NB4 (cell line): ENCODE measurements around the gene CHST9.
"Not testable (repeated sequence)": the region's sequence is repeated elsewhere in the genome, so short reads cannot be mapped to it uniquely, and the experiment has no call there.

Experiments
- DNase-seq: peaks from one replicate; pipeline ENCODE4 v3.0.0; 2010; ENCODE audit warnings: low read depth
- H3K4me3 ChIP-seq: one replicate; pipeline ENCODE4 v1.5.1; 2011; ENCODE audit warnings: mild to moderate bottlenecking, low read depth, low read length, moderate library complexity
- MYC ChIP-seq: IDR thresholded peaks from 2 replicates; pipeline ENCODE4 v1.6.1; 2011; ENCODE audit warnings: low read depth, low read length
- POLR2A ChIP-seq: IDR thresholded peaks from 2 replicates; pipeline ENCODE4 v1.6.1; 2011; ENCODE audit warnings: mild to moderate bottlenecking; ENCODE audit not compliant: insufficient read length; ENCODE audit errors: extremely low read depth
- TF ChIP-seq, protein P1 (sequence below): IDR thresholded peaks from one replicate; pipeline ENCODE4 v1.5.1; 2012; ENCODE audit warnings: low read depth, low read length
- TF ChIP-seq, protein P2 (sequence below): IDR thresholded peaks from 2 replicates; pipeline ENCODE4 v1.6.1; 2011; ENCODE audit warnings: low read depth, low read length

Gene CHST9

GRCh38 chr18:27178424-27178823, 6.7 kb downstream of the CHST9 start:
- H3K4me3 ChIP-seq = no peak overlapping the region
- DNase-seq = no peak
- TF ChIP-seq, protein P1, sequence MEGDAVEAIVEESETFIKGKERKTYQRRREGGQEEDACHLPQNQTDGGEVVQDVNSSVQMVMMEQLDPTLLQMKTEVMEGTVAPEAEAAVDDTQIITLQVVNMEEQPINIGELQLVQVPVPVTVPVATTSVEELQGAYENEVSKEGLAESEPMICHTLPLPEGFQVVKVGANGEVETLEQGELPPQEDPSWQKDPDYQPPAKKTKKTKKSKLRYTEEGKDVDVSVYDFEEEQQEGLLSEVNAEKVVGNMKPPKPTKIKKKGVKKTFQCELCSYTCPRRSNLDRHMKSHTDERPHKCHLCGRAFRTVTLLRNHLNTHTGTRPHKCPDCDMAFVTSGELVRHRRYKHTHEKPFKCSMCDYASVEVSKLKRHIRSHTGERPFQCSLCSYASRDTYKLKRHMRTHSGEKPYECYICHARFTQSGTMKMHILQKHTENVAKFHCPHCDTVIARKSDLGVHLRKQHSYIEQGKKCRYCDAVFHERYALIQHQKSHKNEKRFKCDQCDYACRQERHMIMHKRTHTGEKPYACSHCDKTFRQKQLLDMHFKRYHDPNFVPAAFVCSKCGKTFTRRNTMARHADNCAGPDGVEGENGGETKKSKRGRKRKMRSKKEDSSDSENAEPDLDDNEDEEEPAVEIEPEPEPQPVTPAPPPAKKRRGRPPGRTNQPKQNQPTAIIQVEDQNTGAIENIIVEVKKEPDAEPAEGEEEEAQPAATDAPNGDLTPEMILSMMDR = no peak
- TF ChIP-seq POLR2A = no peak
- TF ChIP-seq MYC = no peak
- TF ChIP-seq, protein P2, sequence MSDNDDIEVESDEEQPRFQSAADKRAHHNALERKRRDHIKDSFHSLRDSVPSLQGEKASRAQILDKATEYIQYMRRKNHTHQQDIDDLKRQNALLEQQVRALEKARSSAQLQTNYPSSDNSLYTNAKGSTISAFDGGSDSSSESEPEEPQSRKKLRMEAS = no peak

GRCh38 chr18:27175914-27176313, 9.2 kb downstream of the CHST9 start:
- DNase-seq = no peak
- no peak overlapping the region for H3K4me3 ChIP-seq
- TF ChIP-seq MYC (no peak), POLR2A (no peak)
- TF ChIP-seq, protein P2 = no peak
- TF ChIP-seq, protein P1 = no peak

- TF ChIP-seq MYC = no peak
- no peak for TF ChIP-seq POLR2A
- TF ChIP-seq, protein P1 = no peak
- TF ChIP-seq, protein P2 = no peak
- H3K4me3 ChIP-seq = no peak overlapping the region
- no peak for DNase-seq
These were observed 9.9 kb downstream of the CHST9 start for GRCh38 chr18:27175245-27175644.

GRCh38 chr18:27171993-27172392, 13.1 kb downstream of the CHST9 start:
- DNase-seq = no peak
- no peak overlapping the region for H3K4me3 ChIP-seq
- TF ChIP-seq POLR2A = no peak
- no peak for TF ChIP-seq MYC
- TF ChIP-seq, protein P2 = no peak
- TF ChIP-seq, protein P1 = no peak

DNA sequence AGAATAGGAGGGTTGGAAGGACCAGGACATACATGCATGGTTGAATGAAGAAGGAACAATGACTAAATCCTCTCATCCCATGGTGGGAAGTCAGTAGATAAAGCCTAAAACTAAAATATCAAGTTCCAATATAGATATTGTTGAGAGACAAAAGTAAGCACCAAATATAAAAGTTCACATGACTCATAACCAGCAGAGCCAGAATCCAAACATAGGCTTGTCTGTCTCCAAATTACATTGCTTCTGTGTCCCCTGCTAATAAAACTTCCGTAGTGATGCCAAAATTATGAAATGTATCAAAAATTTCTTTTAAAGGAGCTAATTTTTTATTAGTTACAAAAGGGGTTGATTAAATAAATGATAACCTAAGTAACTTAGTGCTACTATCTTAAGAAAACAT, 19.7 kb downstream of the CHST9 start:
- TF ChIP-seq, protein P2 = no peak
- TF ChIP-seq MYC (no peak), POLR2A (no peak)
- TF ChIP-seq, protein P1 = no peak
- DNase-seq = no peak
- H3K4me3 ChIP-seq = no peak overlapping the region

DNA sequence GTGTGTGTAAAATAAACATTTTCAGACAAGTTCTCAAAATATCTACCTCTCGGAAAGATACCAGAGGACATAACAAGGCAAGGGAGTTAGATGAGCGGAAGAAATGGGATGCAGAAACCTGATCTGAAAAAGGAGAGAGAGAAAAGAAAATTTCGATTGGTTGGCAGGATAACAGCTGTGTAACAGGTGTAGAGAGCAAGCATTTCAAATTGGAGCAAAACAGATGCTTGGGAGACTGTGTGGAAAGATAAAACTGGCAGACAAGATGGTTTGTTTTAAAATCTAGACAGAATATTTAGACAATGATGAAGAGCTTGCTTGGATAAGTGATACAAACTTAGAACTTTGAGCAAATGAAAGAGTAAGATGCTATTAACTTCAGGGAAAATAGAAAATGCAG, 20.2 kb downstream of the CHST9 start:
- H3K4me3 ChIP-seq = no peak overlapping the region
- no peak for TF ChIP-seq POLR2A
- TF ChIP-seq, protein P2 = no peak
- no peak for TF ChIP-seq MYC
- TF ChIP-seq, protein P1 = no peak
- no peak for DNase-seq

DNA sequence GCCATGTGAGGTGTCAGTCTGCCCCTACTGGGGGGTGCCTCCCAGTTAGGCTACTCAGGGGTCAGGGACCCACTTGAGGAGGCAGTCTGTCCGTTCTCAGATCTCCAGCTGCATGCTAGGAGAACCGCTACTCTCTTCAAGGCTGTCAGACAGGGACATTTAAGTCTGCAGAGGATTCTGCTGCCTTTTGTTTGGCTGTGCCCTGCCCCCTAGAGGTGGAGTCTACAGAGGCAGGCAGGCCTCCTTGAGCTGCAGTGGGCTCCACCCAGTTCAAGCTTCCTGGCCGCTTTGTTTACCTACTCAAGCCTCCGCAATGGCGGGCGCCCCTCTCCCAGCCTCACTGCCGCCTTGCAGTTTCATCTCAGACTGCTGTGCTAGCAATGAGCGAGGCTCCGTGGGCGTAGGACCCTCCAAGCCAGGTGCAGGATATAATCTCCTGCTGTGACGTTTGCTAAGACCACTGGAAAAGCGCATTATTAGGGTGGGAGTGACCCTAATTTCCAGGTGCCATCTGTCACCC, 21.9 kb downstream of the CHST9 start:
- H3K4me3 ChIP-seq = not testable (repeated sequence)
- DNase-seq = peak; percentile 23

- H3K4me3 ChIP-seq, DNase-seq: not testable (repeated sequence)
These were observed 35.9 kb downstream of the CHST9 start for GRCh38 chr18:27149240-27149639.
